H1 (cell line): ENCODE measurements around the gene C9orf40. TPM values are rescaled to one million over a fixed set of nuclear protein-coding genes. Genes with fewer than 3 reads are reported as not detected.

Experiments
- CTCF ChIA-PET: fragments of 300-600 bp; sonication (Branson Sonifier 250); formaldehyde crosslinking; loops from one replicate; lab custom pipeline; 2021; ENCODE audit not compliant: partially characterized antibody; lab: Charles Lee
- POLR2A ChIA-PET: fragments of 300-600 bp; sonication (Branson Sonifier 250); formaldehyde crosslinking; loops from one replicate; lab custom pipeline; 2021; ENCODE audit warnings: inconsistent platforms; ENCODE audit not compliant: partially characterized antibody; lab: Charles Lee
- DNase-seq, 2 experiments: peaks; one replicate each; pipeline versions ENCODE4 v3.0.0 to v3.0.0-alpha.2; 2010 to 2022; ENCODE audit warnings: low spot score in 2 of 2, low read depth in 1 of 2, mixed read lengths in 1 of 2
- FAIRE-seq: peaks from 2 replicates; lab custom pipeline; 2011; peaks lifted over from hg19 to GRCh38; lab: Jason Lieb, UNC
- H2AFZ ChIP-seq: 2 replicates; pipeline ENCODE4 v1.8.1; 2012; ENCODE audit warnings: low read length, inconsistent platforms
- H2AK5ac ChIP-seq: 2 replicates; pipeline ENCODE4 v1.6.1; 2013; ENCODE audit warnings: low read depth, low read length
- H2BK120ac ChIP-seq: replicated peaks from 2 replicates; pipeline ENCODE3; 2013; ENCODE audit warnings: low read depth, low read length, inconsistent platforms
- H2BK12ac ChIP-seq: 2 replicates; pipeline ENCODE4 v1.6.1; 2013; ENCODE audit warnings: low read depth, low read length
- H2BK15ac ChIP-seq: 2 replicates; pipeline ENCODE4 v1.6.1; 2013; ENCODE audit warnings: low read length
- H2BK20ac ChIP-seq: 2 replicates; pipeline ENCODE4 v1.6.1; 2013; ENCODE audit warnings: low read length
- H2BK5ac ChIP-seq: 2 replicates; pipeline ENCODE4 v1.6.1; 2013; ENCODE audit warnings: low read depth, low read length
- H3K14ac ChIP-seq: 2 replicates; pipeline ENCODE4 v1.6.1; 2013; ENCODE audit warnings: inconsistent platforms; ENCODE audit not compliant: insufficient read length
- H3K18ac ChIP-seq: 2 replicates; pipeline ENCODE4 v1.6.1; 2013; ENCODE audit warnings: low read length; ENCODE audit errors: extremely low read depth
- H3K23ac ChIP-seq: 2 replicates; pipeline ENCODE4 v1.6.1; 2013; ENCODE audit warnings: inconsistent platforms; ENCODE audit not compliant: insufficient read length
- H3K23me2 ChIP-seq: 2 replicates; pipeline ENCODE4 v1.6.1; 2013; ENCODE audit warnings: low read depth, low read length
- H3K27ac ChIP-seq: 2 replicates; pipeline ENCODE4 v1.6.1; 2011; ENCODE audit warnings: low read depth, low read length, inconsistent platforms
- H3K27me3 ChIP-seq, 4 experiments: replicated peaks in 1 of 4; 1 replicate in 1 of 4; 2 replicates in 3 of 4; pipeline versions ENCODE4 v1.6.1 to v1.8.1; 2011 to 2013; ENCODE audit warnings: low read length in 3 of 4, mild to moderate bottlenecking in 3 of 4, inconsistent platforms in 2 of 4, mixed read lengths in 2 of 4, moderate library complexity in 1 of 4; ENCODE audit not compliant: control insufficient read depth in 3 of 4, insufficient read depth in 3 of 4; ENCODE audit errors: extremely low read depth in 1 of 4
- H3K36me3 ChIP-seq, 4 experiments: 2 replicates each; pipeline versions ENCODE4 v1.6.1 to v1.8.1; 2011 to 2013; ENCODE audit warnings: mild to moderate bottlenecking in 4 of 4, low read length in 3 of 4, moderate library complexity in 2 of 4, control low read depth in 1 of 4, inconsistent platforms in 1 of 4; ENCODE audit not compliant: insufficient read depth in 4 of 4, control insufficient read depth in 2 of 4
- H3K4ac ChIP-seq: replicated peaks from 2 replicates; pipeline ENCODE3; 2013; ENCODE audit warnings: low read length, low read depth, mixed read lengths, inconsistent platforms; ENCODE audit not compliant: insufficient read length
- H3K4me1 ChIP-seq, 4 experiments: replicated peaks in 1 of 4; 1 replicate in 1 of 4; 2 replicates in 3 of 4; pipeline versions ENCODE4 v1.6.1 to v1.8.1; 2011 to 2013; ENCODE audit warnings: low read length in 3 of 4, inconsistent platforms in 2 of 4, mixed read lengths in 1 of 4; ENCODE audit not compliant: insufficient read depth in 4 of 4, control insufficient read depth in 3 of 4
- H3K4me2 ChIP-seq, 2 experiments: 2 replicates each; pipeline versions ENCODE4 v1.6.1 to v1.8.1; 2011 to 2013; ENCODE audit warnings: low read depth in 2 of 2, low read length in 2 of 2, control low read depth in 1 of 2, inconsistent platforms in 1 of 2, mild to moderate bottlenecking in 1 of 2; ENCODE audit not compliant: insufficient read depth in 1 of 2
- H3K4me3 ChIP-seq, 4 experiments: fragments of 200-600, 300-600 bp in 1 of 4; sonication (generic), shearing (Covaris generic), sonication (Bioruptor Twin) in 1 of 4; 2 replicates each; pipeline versions ENCODE4 v1.5.1 to v1.8.1; 2011 to 2016; ENCODE audit warnings: low read length in 4 of 4, low read depth in 3 of 4, control low read depth in 2 of 4, inconsistent platforms in 2 of 4, mild to moderate bottlenecking in 2 of 4, mixed read lengths in 1 of 4, moderate library complexity in 1 of 4; ENCODE audit not compliant: insufficient read depth in 2 of 4; ENCODE audit errors: extremely low read depth in 1 of 4
- H3K56ac ChIP-seq: replicated peaks from 2 replicates; pipeline ENCODE3; 2013; ENCODE audit warnings: low read depth, mild to moderate bottlenecking, mixed read lengths, low read length, inconsistent platforms; ENCODE audit not compliant: insufficient read length
- H3K79me1 ChIP-seq: 2 replicates; pipeline ENCODE4 v1.6.1; 2013; ENCODE audit warnings: low read depth, low read length, control low read depth
- H3K79me2 ChIP-seq, 2 experiments: 2 replicates each; pipeline versions ENCODE4 v1.6.1 to v1.8.1; 2012 to 2013; ENCODE audit warnings: low read length in 2 of 2, mild to moderate bottlenecking in 2 of 2, inconsistent platforms in 1 of 2; ENCODE audit not compliant: insufficient read depth in 2 of 2, control insufficient read depth in 1 of 2
- H3K9ac ChIP-seq, 4 experiments: replicated peaks in 1 of 4; 1 replicate in 1 of 4; 2 replicates in 3 of 4; pipeline versions ENCODE4 v1.6.1 to v1.8.1; 2011 to 2013; ENCODE audit warnings: low read depth in 3 of 4, low read length in 3 of 4, control low read depth in 2 of 4, mild to moderate bottlenecking in 2 of 4, moderate library complexity in 2 of 4, inconsistent platforms in 1 of 4; ENCODE audit errors: extremely low read depth in 1 of 4
- H3K9me3 ChIP-seq, 2 experiments: 2 replicates each; pipeline versions ENCODE4 v1.6.1 to v1.8.1; 2012 to 2013; ENCODE audit warnings: mild to moderate bottlenecking in 2 of 2, moderate library complexity in 2 of 2, control low read depth in 1 of 2, inconsistent platforms in 1 of 2, low read depth in 1 of 2, low read length in 1 of 2, mixed read lengths in 1 of 2; ENCODE audit not compliant: insufficient read depth in 2 of 2
- H4K20me1 ChIP-seq, 2 experiments: replicated peaks in 1 of 2; 2 replicates each; pipeline versions ENCODE3 to v1.8.1; 2011 to 2013; ENCODE audit warnings: inconsistent platforms in 2 of 2, low read length in 2 of 2, mild to moderate bottlenecking in 1 of 2; ENCODE audit not compliant: insufficient read depth in 2 of 2, control insufficient read depth in 1 of 2
- H4K5ac ChIP-seq: 2 replicates; pipeline ENCODE4 v1.6.1; 2013; ENCODE audit warnings: low read length, low read depth, mixed read lengths, inconsistent platforms; ENCODE audit not compliant: insufficient read length
- H4K8ac ChIP-seq: 2 replicates; pipeline ENCODE4 v1.8.0; 2013; ENCODE audit warnings: mild to moderate bottlenecking, moderate library complexity, low read length, inconsistent platforms; ENCODE audit not compliant: insufficient read depth; ENCODE audit errors: extremely low read depth
- H4K91ac ChIP-seq: replicated peaks from 2 replicates; pipeline ENCODE3; 2013; ENCODE audit warnings: low read length, mixed read lengths, inconsistent platforms; ENCODE audit not compliant: insufficient read length
- JUN ChIP-seq: IDR thresholded peaks from 2 replicates; pipeline ENCODE4 v1.6.1; 2011; ENCODE audit warnings: low read depth, mild to moderate bottlenecking, improper control_type of control experiment, low read length
- KDM4A ChIP-seq: IDR thresholded peaks from one replicate; pipeline ENCODE4 v1.7.1; 2012; ENCODE audit warnings: low read depth, mild to moderate bottlenecking, moderate library complexity, low read length, inconsistent platforms; ENCODE audit not compliant: severe bottlenecking
- NANOG ChIP-seq: IDR thresholded peaks from 2 replicates; pipeline ENCODE4 v1.6.1; 2011; ENCODE audit warnings: low read length, low read depth, mild to moderate bottlenecking, inconsistent platforms; ENCODE audit not compliant: insufficient read depth, poor library complexity, severe bottlenecking
- RBBP5 ChIP-seq: IDR thresholded peaks from 2 replicates; pipeline ENCODE4 v1.7.1; 2012; ENCODE audit warnings: low read depth, mild to moderate bottlenecking, inconsistent platforms, low read length, moderate library complexity, borderline replicate concordance
- RNF2 ChIP-seq: fragments of 200-900, 300-1000 bp; sonication (generic); IDR thresholded peaks from 2 replicates; pipeline ENCODE4 v1.7.1; 2016; ENCODE audit warnings: borderline replicate concordance, low read depth, mild to moderate bottlenecking, antibody characterized with exemption, low read length; ENCODE audit not compliant: poor library complexity, severe bottlenecking; ENCODE audit errors: missing control alignments
- RXRA ChIP-seq: IDR thresholded peaks from 2 replicates; pipeline ENCODE4 v1.6.1; 2011; ENCODE audit warnings: low read depth, mild to moderate bottlenecking, low read length, moderate library complexity; ENCODE audit not compliant: insufficient read depth
- SAP30 ChIP-seq: fragments of 300-600 bp; sonication (generic); IDR thresholded peaks from 2 replicates; pipeline ENCODE4 v1.7.1; 2012; ENCODE audit warnings: low read length, moderate library complexity, mild to moderate bottlenecking, inconsistent platforms; ENCODE audit not compliant: insufficient read depth, insufficient replicate concordance
- SP2 ChIP-seq: IDR thresholded peaks from 2 replicates; pipeline ENCODE4 v1.6.1; 2012; ENCODE audit warnings: mild to moderate bottlenecking, low read length, inconsistent platforms
- YY1 ChIP-seq: IDR thresholded peaks from 2 replicates; pipeline ENCODE4 v1.6.1; 2011; ENCODE audit warnings: low read depth, mild to moderate bottlenecking, low read length
- polyA plus RNA-seq, 7 experiments: library from polyadenylated mRNA; depleted of rRNA in 3 of 7; stranded (reverse) in 5 of 7; unstranded in 2 of 7; fragments of >200 nt in 5 of 7; fragments of 200-250 nt in 2 of 7; gene quantifications; 1 replicate in 5 of 7; 2 replicates in 1 of 7; 4 replicates in 1 of 7; pipeline versions ENCODE4 v1.2.1 to v1.2.3, GENCODE V29; 2011 to 2013; ENCODE audit warnings: missing spikeins in 2 of 7, mixed read lengths in 2 of 7
- total RNA-seq: library from RNA; stranded (reverse); fragmentation: NEBNext Ultra II Directional; extraction: Animal tissue kit (Norgen Biotek cat#: 25700); gene quantifications from 2 replicates; pipeline ENCODE4 v1.2.1, GENCODE V29; 2021

Gene C9orf40
- total and polyA plus RNA-seq, 2 of the 8 experiments (the other 6 are each of a cell fraction or from before 2014, with no cell fraction given): 3.6 to 11.2 TPM

DNA sequence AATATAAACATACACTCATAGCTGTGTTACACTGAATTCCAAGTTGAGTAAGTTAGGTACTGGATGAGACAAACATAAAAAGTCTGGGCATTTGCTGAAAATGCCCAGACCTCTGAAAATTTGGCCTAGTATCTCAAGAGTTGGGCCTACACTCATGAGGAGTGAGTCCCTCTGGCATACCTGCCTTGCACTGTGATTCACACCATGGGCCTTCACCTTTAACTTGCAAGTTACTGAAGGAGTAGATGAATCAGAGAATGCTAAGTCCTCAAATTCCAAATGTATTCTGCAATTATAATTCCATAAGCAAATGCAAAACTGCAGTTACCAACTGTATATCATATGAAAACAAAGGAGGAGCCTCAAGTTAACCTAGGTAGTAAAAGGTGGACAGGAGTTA is 32.3 kb upstream of the C9orf40 start:
- Histone ChIP-seq H3K4me3 (no peak overlapping the region), H2BK20ac (no peak overlapping the region), H3K27me3 (no peaks in the 10 kb centered on the region), H3K4me1 (no peaks in the 10 kb centered on the region), H3K23me2 (no peaks in the 10 kb centered on the region), H2BK12ac (no peak overlapping the region), H3K14ac (no peak overlapping the region), H3K23ac (no peak overlapping the region), H3K4ac (no peak overlapping the region), H3K18ac (no peak overlapping the region), H4K5ac (no peak overlapping the region), H4K20me1 (no peaks in the 10 kb centered on the region), H3K4me2 (no peak overlapping the region), H3K56ac (no peak overlapping the region), H2BK15ac (no peak overlapping the region), H2AFZ (no peak overlapping the region), H3K9ac (no peak overlapping the region), H3K79me1 (no peaks in the 10 kb centered on the region), H2BK5ac (no peak overlapping the region), H4K91ac (no peak overlapping the region), H3K9me3 (no peaks in the 10 kb centered on the region), H2BK120ac (no peak overlapping the region), H3K36me3 (peaks cover 0 to 8% (median 0%) of the 10 kb centered on the region in 4 experiments; a peak in 2 of 8 replicates), H4K8ac (no peak overlapping the region), H3K79me2 (no peaks in the 10 kb centered on the region), H2AK5ac (no peak overlapping the region), H3K27ac (no peak overlapping the region)
- no peak for TF ChIP-seq KDM4A
- TF ChIP-seq NANOG: no peak
- TF ChIP-seq YY1: no peak
- TF ChIP-seq RXRA: no peak
- no peak for TF ChIP-seq RNF2
- no peak for TF ChIP-seq JUN
- TF ChIP-seq SAP30: no peak
- TF ChIP-seq SP2: no peak
- no peak for TF ChIP-seq RBBP5
- FAIRE-seq (no peak), DNase-seq (no peak)
- POLR2A ChIA-PET: no interaction called here
- CTCF ChIA-PET: interaction anchor here (0.6 to 1.7 kb wide), 4 partner anchors 82 to 212 kb away, joined by 3 to 6 read pairs (median 3); no protein-coding TSS in a partner anchor
